ENCODE results near the gene BICD1.

DNA sequence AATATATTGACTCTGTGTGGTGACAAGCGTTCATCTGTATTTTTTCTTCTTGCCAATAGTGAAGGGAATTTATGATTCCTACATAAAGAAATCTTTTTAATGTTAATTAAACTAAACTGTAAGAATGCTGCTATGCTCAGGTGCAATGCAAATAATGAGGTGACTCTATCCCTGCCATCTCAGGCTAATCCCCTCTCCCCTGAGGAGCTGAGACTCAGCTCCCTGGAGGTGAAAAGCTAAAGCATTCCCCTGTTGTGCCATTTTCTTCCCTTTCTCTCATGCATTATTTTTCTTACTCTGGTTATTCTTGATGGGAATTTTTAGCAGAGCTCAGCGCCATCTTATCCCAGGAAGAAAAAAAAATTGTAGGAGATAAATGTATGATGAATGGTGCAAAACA, 178.8 kb downstream of the BICD1 start:
- TF ChIP-seq TBX2 (CRISPR knock-in tag; IDR thresholded peaks at IDR 0.05; ENCODE audit: borderline replicate concordance) (no peak), POLR2AphosphoS2 (IDR thresholded peaks at IDR 0.05; ENCODE audit: low read depth, low read length) (no peak), POLR2AphosphoS5 (IDR thresholded peaks at IDR 0.05; ENCODE audit: low read depth, low read length) (no peak), GTF2F1 (IDR thresholded peaks at IDR 0.05; ENCODE audit: low read length) (no peak), HMG20B (CRISPR knock-in tag; conservative IDR thresholded peaks at IDR 0.05) (no peak), TARDBP (CRISPR knock-in tag; IDR thresholded peaks at IDR 0.05) (no peak), SP4 (CRISPR knock-in tag; IDR thresholded peaks at IDR 0.05) (no peak)
- TF ChIP-seq, protein P1, sequence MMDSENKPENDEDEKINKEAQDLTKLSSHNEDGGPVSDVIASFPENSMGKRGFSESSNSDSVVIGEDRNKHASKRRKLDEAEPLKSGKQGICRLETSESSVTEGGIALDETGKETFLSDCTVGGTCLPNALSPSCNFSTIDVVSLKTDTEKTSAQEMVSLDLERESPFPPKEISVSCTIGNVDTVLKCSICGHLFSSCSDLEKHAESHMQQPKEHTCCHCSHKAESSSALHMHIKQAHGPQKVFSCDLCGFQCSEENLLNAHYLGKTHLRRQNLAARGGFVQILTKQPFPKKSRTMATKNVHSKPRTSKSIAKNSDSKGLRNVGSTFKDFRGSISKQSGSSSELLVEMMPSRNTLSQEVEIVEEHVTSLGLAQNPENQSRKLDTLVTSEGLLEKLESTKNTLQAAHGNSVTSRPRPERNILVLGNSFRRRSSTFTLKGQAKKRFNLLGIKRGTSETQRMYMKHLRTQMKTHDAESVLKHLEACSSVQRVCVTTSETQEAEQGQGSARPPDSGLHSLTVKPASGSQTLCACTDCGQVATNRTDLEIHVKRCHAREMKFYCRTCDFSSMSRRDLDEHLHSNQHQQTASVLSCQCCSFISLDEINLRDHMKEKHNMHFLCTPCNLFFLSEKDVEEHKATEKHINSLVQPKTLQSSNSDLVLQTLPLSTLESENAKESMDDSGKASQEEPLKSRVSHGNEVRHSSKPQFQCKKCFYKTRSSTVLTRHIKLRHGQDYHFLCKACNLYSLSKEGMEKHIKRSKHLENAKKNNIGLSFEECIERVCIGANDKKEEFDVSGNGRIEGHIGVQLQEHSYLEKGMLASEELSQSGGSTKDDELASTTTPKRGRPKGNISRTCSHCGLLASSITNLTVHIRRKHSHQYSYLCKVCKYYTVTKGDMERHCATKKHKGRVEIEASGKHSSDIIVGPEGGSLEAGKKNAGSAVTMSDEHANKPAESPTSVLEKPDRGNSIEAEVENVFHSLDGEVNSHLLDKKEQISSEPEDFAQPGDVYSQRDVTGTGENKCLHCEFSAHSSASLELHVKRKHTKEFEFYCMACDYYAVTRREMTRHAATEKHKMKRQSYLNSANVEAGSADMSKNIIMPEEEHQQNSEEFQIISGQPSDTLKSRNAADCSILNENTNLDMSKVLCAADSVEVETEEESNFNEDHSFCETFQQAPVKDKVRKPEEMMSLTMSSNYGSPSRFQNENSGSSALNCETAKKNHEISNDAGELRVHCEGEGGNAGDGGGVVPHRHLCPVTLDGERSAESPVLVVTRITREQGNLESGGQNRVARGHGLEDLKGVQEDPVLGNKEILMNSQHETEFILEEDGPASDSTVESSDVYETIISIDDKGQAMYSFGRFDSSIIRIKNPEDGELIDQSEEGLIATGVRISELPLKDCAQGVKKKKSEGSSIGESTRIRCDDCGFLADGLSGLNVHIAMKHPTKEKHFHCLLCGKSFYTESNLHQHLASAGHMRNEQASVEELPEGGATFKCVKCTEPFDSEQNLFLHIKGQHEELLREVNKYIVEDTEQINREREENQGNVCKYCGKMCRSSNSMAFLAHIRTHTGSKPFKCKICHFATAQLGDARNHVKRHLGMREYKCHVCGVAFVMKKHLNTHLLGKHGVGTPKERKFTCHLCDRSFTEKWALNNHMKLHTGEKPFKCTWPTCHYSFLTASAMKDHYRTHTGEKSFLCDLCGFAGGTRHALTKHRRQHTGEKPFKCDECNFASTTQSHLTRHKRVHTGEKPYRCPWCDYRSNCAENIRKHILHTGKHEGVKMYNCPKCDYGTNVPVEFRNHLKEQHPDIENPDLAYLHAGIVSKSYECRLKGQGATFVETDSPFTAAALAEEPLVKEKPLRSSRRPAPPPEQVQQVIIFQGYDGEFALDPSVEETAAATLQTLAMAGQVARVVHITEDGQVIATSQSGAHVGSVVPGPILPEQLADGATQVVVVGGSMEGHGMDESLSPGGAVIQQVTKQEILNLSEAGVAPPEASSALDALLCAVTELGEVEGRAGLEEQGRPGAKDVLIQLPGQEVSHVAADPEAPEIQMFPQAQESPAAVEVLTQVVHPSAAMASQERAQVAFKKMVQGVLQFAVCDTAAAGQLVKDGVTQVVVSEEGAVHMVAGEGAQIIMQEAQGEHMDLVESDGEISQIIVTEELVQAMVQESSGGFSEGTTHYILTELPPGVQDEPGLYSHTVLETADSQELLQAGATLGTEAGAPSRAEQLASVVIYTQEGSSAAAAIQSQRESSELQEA (CRISPR knock-in tag; IDR thresholded peaks at IDR 0.05; ENCODE audit: not compliant biosample characterization): no peak

Data from HepG2 (cell line).